ENCODE results near the gene MEIS2. TPM values are rescaled to one million over a fixed set of nuclear protein-coding genes. Genes with fewer than 3 reads are reported as not detected.

Gene MEIS2
- 100 to 1,000 TPM in 6 of 8 experiments, 10 to 100 TPM in 2; 21.5 to 747 (median 133) TPM for total RNA-seq

DNA sequence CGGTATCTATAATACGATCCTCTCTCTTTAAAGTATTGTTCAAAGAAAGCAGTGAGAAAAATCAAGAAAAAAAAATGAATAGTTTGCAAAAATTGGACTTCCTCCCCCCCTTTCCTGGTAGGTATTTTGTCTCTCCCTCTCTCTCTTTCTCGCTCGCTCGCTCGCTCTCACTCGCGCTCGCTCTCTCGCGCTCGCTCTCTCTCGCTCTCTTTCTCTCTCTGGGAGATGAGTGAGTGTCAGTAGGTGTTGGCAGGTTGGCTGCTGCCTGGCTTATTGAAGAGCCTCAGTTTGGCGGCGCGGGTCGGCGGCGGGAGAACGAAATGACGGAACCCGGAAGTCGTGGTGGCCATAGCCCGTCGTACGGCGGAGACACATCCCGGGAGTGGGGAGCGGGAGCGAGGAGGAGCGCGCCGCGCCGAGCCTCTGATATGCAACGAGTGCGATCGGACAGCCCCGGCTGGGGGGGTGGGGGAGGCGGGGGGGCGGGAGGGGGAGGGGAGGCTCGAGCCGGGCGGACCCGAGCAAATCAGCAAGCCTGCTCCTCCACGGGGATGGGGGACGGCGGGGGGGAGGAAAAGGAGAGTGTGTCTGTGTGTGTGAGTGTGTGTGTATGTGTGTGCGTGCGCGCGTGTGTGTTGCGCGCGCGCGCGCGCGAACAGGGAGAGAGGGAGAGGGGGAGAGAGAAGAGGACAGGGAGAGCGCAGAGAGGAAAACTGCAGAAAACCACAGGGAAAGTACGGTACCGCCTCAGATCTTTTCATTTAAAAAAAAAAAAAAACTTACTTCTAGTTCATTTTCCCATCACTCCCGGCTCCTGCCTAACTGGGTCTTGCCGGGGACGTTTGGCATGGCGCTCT lies at the start of gene MEIS2:
Gene MEIS2 (minus strand): TSS at position 441 of the 857 bp plus-strand sequence. CDS start 1,083 bp downstream, outside the sequence.
- WGBS, 10 experiments: 0 to 3% (median 0%) methylated on average over 1 to 35 of the region's 67 CpGs; no CpG with 5 or more reads in 1 of the 10 experiments
- in situ Hi-C loops (cut with MboI; ENCODE audit: low pct_unique_long_range_greater_than_20kb in 2 of 9, low sequenced_read_pairs in 9 of 9, unreplicated experiment in 9 of 9): loop anchor here (10.0 to 25.0 kb wide), 7 partner anchors 213 to 1588 kb away; no protein-coding TSS in a partner anchor
- H3K4me3 ChIP-seq: peak within 1 kb of the TSS; percentile 61 to 99 (median 81)
- H3K27ac ChIP-seq: peak within 1 kb of the TSS; percentile 72 to 90
- peak; percentile 24 to 76 (median 66) for ATAC-seq (replicated peaks in 6 of 8)
- H3K4me1 ChIP-seq (replicated peaks in 1 of 2): no peaks in the 10 kb centered on the region

- Histone ChIP-seq H3K4me1 (replicated peaks in 1 of 2) (peaks cover 3 to 4% of the 10 kb centered on the region in 2 donors), H3K4me3 (no peak overlapping the region), H3K27ac (no peak overlapping the region)
- no peak for ATAC-seq (replicated peaks in 6 of 8)
- in situ Hi-C loops (cut with MboI; ENCODE audit: low pct_unique_long_range_greater_than_20kb in 2 of 9, low sequenced_read_pairs in 9 of 9, unreplicated experiment in 9 of 9): loop anchor here in 1 of 9 experiments (25.0 kb wide), 1 partner anchor 738 kb away; no protein-coding TSS in a partner anchor
These were observed 48.8 kb upstream of the MEIS2 start for GRCh38 chr15:37149146-37149545.

DNA sequence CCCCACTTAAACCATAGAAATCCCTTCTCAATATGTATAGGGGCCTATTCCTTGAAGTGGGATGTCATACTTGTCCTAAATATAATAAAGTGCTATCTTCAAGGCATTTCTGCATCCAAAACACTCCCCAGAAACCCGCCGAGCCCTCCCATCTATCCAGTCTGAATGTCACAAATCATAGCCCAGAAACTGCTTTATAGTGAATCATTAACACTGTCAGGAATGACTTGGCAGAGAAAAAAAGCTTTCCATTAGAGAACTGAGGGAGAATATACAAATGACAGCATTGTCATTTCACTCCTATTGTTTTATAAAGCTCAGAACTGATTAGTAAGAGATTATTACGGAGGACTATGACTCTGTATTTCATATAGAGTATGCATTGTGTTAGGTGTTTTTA lies 48.4 kb upstream of the MEIS2 start:
- Histone ChIP-seq H3K4me3 (no peak overlapping the region), H3K4me1 (replicated peaks in 1 of 2) (peaks cover 3 to 4% of the 10 kb centered on the region in 2 donors), H3K27ac (no peak overlapping the region)
- in situ Hi-C loops (cut with MboI; ENCODE audit: low pct_unique_long_range_greater_than_20kb in 2 of 9, low sequenced_read_pairs in 9 of 9, unreplicated experiment in 9 of 9): loop anchor here in 1 of 9 experiments (25.0 kb wide), 1 partner anchor 739 kb away; no protein-coding TSS in a partner anchor
- WGBS, 10 experiments: 5 to 80% (median 59%) methylated on average over 1 to 3 of the region's 3 CpGs; no CpG with 5 or more reads in 2 of the 10 experiments
- peak in 3 of 8 experiments; percentile 19 to 32 (median 31) for ATAC-seq (replicated peaks in 6 of 8)

GRCh38 chr15:37143351-37143750 lies 43.0 kb upstream of the MEIS2 start:
- Histone ChIP-seq H3K4me3 (no peak overlapping the region), H3K4me1 (replicated peaks in 1 of 2) (peaks cover 0 to 7% of the 10 kb centered on the region in 2 donors), H3K27ac (no peak overlapping the region)
- ATAC-seq (replicated peaks in 6 of 8): no peak
- in situ Hi-C loops (cut with MboI; ENCODE audit: low pct_unique_long_range_greater_than_20kb in 2 of 9, low sequenced_read_pairs in 9 of 9, unreplicated experiment in 9 of 9): loop anchor here in 1 of 9 experiments (25.0 kb wide), 1 partner anchor 744 kb away; no protein-coding TSS in a partner anchor

DNA sequence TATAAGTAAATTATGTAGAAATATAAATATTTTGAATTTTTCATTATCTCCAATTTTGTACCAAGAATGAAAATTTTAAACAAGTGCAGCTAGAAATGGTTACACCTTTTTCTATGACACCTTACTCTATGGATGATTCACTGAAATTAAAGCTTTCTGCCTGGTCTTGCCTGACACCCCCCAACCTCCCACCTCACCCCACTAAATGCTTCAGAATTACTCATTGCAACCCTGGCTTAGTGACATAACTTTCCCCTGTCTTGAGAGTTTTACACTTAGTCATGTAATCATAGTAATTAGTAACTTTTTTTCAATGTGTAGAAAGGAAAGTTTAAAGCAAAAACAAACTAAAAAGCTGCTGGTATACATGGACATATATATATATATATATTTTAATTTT lies 42.0 kb upstream of the MEIS2 start:
- no peak overlapping the region for H3K27ac ChIP-seq
- no peak overlapping the region for H3K4me3 ChIP-seq
- no peak for ATAC-seq (replicated peaks in 6 of 8)
- in situ Hi-C loops (cut with MboI; ENCODE audit: low pct_unique_long_range_greater_than_20kb in 2 of 9, low sequenced_read_pairs in 9 of 9, unreplicated experiment in 9 of 9): loop anchor here in 1 of 9 experiments (25.0 kb wide), 1 partner anchor 745 kb away; no protein-coding TSS in a partner anchor
- H3K4me1 ChIP-seq (replicated peaks in 1 of 2): peaks cover 0 to 7% of the 10 kb centered on the region in 2 donors

DNA sequence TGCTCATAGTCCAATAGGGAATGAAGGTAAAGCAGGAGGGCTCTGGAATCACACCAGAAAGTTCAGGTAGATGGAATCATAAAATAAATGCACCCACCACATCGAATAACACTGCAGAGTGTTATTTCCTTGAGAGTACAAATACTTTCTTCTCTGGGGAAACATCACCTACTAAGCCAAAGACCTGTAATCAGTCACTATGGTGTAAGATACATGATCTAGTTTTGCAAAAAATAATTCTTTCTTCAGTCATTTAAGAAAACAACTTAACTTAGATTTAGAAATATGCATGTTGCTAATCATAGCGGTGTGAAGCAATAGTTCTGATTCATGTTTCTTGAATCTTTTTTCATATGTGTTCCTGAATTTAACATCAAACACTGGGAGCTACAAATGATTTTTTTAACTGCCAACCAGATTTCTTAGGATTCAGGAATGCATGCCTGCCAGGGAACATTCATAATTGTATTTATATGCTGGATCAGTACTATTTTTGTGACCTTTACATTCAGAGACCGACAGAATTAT lies 40.2 kb upstream of the MEIS2 start:
- ATAC-seq (replicated peaks in 6 of 8): no peak
- Histone ChIP-seq H3K27ac (no peak overlapping the region), H3K4me3 (no peak overlapping the region), H3K4me1 (replicated peaks in 1 of 2) (peaks cover 0 to 7% of the 10 kb centered on the region in 2 donors)
- in situ Hi-C loops (cut with MboI; ENCODE audit: low pct_unique_long_range_greater_than_20kb in 2 of 9, low sequenced_read_pairs in 9 of 9, unreplicated experiment in 9 of 9): loop anchor here in 1 of 9 experiments (25.0 kb wide), 1 partner anchor 747 kb away; no protein-coding TSS in a partner anchor
- WGBS, 10 experiments: 30 to 100% (median 78%) methylated on average over 1 to 3 of the region's 3 CpGs; no CpG with 5 or more reads in 1 of the 10 experiments

DNA sequence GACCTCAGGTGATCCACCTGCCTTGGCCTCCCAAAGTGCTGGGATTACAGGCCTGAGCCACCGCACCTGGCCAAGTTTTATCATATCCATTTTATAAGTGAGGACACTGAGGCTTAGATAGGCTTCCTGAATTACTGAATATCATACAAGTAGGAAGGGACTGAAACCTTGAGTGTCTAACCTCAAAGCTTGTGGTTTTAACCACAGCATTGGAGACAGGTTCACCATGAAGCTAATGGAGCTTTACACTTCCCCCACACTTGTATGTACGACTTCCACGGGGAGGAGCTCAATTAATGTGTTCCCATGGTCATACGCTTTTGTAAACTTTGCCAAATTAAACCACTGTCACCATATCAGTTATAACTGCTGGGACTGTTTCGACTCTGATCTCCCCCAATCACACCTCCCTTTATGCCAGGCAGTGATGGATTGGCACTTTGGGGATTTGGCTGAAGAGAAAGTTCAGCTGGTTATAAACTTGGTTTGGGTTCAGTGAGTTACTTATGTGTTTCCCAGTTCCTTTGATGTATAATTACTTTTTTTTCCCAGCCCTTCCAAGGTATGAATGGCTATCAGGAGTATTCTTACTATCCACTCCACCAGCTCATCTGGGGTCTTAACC lies 38.4 kb upstream of the MEIS2 start:
- no peak overlapping the region for H3K4me3 ChIP-seq
- 50 to 100% (median 80%) methylated on average over 1 to 4 of the region's 5 CpGs; no CpG with 5 or more reads in 1 of the 10 experiments for WGBS, 10 experiments
- in situ Hi-C loops (cut with MboI; ENCODE audit: low pct_unique_long_range_greater_than_20kb in 2 of 9, low sequenced_read_pairs in 9 of 9, unreplicated experiment in 9 of 9): loop anchor here in 1 of 9 experiments (25.0 kb wide), 1 partner anchor 749 kb away; no protein-coding TSS in a partner anchor
- H3K27ac ChIP-seq: no peak overlapping the region
- peaks cover 0 to 7% of the 10 kb centered on the region in 2 donors for H3K4me1 ChIP-seq (replicated peaks in 1 of 2)
- no peak for ATAC-seq (replicated peaks in 6 of 8)

DNA sequence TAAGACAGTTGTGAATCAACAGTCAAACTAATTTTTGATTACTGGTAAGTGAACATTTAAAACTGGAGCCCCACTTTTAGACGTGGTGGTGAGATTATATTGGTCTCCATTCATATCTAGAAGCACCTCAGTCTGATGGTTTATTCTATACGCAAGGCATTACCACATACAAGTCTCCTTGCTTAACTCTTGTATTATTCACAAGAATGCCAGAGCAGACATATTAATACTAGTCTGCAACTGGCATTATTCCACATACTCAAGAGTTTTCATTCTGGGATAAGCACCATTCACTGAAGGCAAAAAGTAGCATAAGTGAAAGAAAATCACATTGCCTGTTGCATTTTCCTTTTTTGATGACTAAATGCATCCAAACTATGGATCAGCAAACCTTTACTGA lies 36.9 kb upstream of the MEIS2 start:
- peaks cover 0 to 7% of the 10 kb centered on the region in 2 donors for H3K4me1 ChIP-seq (replicated peaks in 1 of 2)
- ATAC-seq (replicated peaks in 6 of 8): no peak
- WGBS, 10 experiments: 56 to 100% (median 76%) methylated on average over 1 to 2 of the region's 2 CpGs; no CpG with 5 or more reads in 2 of the 10 experiments
- no peak overlapping the region for H3K4me3 ChIP-seq
- in situ Hi-C loops (cut with MboI; ENCODE audit: low pct_unique_long_range_greater_than_20kb in 2 of 9, low sequenced_read_pairs in 9 of 9, unreplicated experiment in 9 of 9): loop anchor here in 1 of 9 experiments (25.0 kb wide), 1 partner anchor 750 kb away; no protein-coding TSS in a partner anchor
- no peak overlapping the region for H3K27ac ChIP-seq

DNA sequence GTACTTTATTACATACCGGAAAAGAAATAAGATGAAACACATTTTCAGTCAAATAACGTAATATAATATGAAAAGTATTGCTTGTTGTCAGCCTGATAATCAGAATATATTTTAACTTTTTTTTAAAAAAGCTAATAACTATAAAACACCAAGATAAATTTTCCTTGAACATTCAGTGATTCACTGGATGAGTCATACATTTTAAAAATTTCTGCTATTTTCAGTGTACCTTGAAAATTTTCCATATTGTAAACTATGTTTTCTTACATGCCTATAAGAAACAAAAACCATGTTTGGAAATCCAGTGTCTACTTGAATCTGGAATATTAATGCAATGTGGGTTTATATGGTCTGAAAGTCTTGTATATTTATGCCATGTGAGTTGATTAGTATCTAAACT lies 36.3 kb upstream of the MEIS2 start:
- in situ Hi-C loops (cut with MboI; ENCODE audit: low pct_unique_long_range_greater_than_20kb in 2 of 9, low sequenced_read_pairs in 9 of 9, unreplicated experiment in 9 of 9): loop anchor here in 1 of 9 experiments (25.0 kb wide), 1 partner anchor 751 kb away; no protein-coding TSS in a partner anchor
- ATAC-seq (replicated peaks in 6 of 8): no peak
- Histone ChIP-seq H3K4me3 (no peak overlapping the region), H3K4me1 (replicated peaks in 1 of 2) (peaks cover 0 to 13% of the 10 kb centered on the region in 2 donors), H3K27ac (no peak overlapping the region)
- WGBS, 10 experiments: 80 to 95% (median 87%) methylated on average over 1 to 2 of the region's 2 CpGs; no CpG with 5 or more reads in 2 of the 10 experiments

DNA sequence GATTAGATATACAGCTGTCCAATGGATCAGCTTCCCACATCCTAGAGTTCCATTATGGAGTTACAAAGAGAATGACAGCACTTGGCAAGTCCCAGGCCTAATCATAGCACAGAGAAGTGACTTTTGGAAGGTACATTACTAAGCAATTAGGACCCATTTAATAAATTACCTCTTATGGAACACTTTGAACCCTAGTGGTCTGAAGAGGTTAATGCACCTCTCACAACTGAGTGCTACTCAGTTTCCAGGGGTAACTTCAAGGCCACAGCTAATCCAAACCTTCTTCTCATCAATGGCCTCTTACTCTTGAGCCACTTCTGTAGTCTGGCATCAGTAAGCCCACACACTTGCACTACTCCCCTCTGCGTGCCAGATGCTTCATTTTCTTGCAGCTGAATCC lies 34.9 kb upstream of the MEIS2 start:
- WGBS, 10 experiments: 20 to 89% (median 57%) methylated on average over 1 of the region's 1 CpG; no CpG with 5 or more reads in 6 of the 10 experiments
- Histone ChIP-seq H3K27ac (no peak overlapping the region), H3K4me1 (replicated peaks in 1 of 2) (peaks cover 0 to 17% of the 10 kb centered on the region in 2 donors), H3K4me3 (no peak overlapping the region)
- in situ Hi-C loops (cut with MboI; ENCODE audit: low pct_unique_long_range_greater_than_20kb in 2 of 9, low sequenced_read_pairs in 9 of 9, unreplicated experiment in 9 of 9): loop anchor here in 1 of 9 experiments (25.0 kb wide), 1 partner anchor 752 kb away; no protein-coding TSS in a partner anchor
- ATAC-seq (replicated peaks in 6 of 8): peak in 2 of 8 experiments; percentile 49 to 54

DNA sequence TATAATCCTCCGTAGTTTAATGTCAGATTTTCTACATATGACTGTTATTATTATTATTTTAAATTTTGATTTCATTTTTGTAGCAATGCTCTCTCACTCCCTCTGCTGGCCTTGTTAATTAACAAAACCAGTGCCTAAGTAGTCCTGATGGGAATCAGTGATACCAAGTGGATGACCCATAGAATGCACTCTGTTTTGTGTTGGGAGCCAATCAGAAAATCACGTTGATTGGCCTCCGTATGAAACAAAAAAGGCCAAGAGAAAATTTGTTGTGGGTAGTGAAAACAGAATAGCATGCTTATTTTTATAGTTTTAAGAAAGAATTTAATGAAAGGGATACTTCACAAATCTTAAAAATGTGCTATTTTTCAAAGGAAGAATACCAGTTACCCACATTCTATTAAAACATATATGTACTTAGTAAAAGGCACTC lies 34.4 kb upstream of the MEIS2 start:
- WGBS, 10 experiments: 0 to 90% (median 60%) methylated on average over 1 to 3 of the region's 3 CpGs; no CpG with 5 or more reads in 1 of the 10 experiments
- Histone ChIP-seq H3K27ac (no peak overlapping the region), H3K4me1 (replicated peaks in 1 of 2) (peaks cover 0 to 18% of the 10 kb centered on the region in 2 donors), H3K4me3 (no peak overlapping the region)
- peak in 3 of 8 experiments; percentile 70 to 73 (median 70) for ATAC-seq (replicated peaks in 6 of 8)
- in situ Hi-C loops (cut with MboI; ENCODE audit: low pct_unique_long_range_greater_than_20kb in 2 of 9, low sequenced_read_pairs in 9 of 9, unreplicated experiment in 9 of 9): loop anchor here in 1 of 9 experiments (25.0 kb wide), 1 partner anchor 753 kb away; no protein-coding TSS in a partner anchor

GRCh38 chr15:37134244-37134643 lies 33.9 kb upstream of the MEIS2 start:
- 0 to 100% (median 85%) methylated on average over 1 of the region's 1 CpG; no CpG with 5 or more reads in 3 of the 10 experiments for WGBS, 10 experiments
- in situ Hi-C loops (cut with MboI; ENCODE audit: low pct_unique_long_range_greater_than_20kb in 2 of 9, low sequenced_read_pairs in 9 of 9, unreplicated experiment in 9 of 9): loop anchor here in 1 of 9 experiments (25.0 kb wide), 1 partner anchor 753 kb away; no protein-coding TSS in a partner anchor
- no peak overlapping the region for H3K4me3 ChIP-seq
- ATAC-seq (replicated peaks in 6 of 8): peak in 1 of 8 experiments; percentile 14
- no peak overlapping the region for H3K27ac ChIP-seq
- peaks cover 0 to 16% of the 10 kb centered on the region in 2 donors for H3K4me1 ChIP-seq (replicated peaks in 1 of 2)
